H9 (cell line): ENCODE measurements around the gene ANKRD44. TPM values are rescaled to one million over a fixed set of nuclear protein-coding genes. Genes with fewer than 3 reads are reported as not detected.

Experiments
- DNase-seq: peaks from one replicate; pipeline ENCODE4 v3.0.0-alpha.2; 2017
- H2AFZ ChIP-seq: one replicate; pipeline ENCODE4 v1.6.1; 2013; ENCODE audit warnings: mild to moderate bottlenecking, low read length, control low read depth, moderate library complexity
- H2AK5ac ChIP-seq: 2 replicates; pipeline ENCODE4 v1.6.1; 2013; ENCODE audit warnings: low read length, control low read depth, mixed read lengths; ENCODE audit not compliant: insufficient read length
- H2BK120ac ChIP-seq: one replicate; pipeline ENCODE4 v1.6.1; 2013; ENCODE audit warnings: low read depth, mild to moderate bottlenecking, low read length, control low read depth, inconsistent platforms; ENCODE audit not compliant: poor library complexity, severe bottlenecking
- H2BK12ac ChIP-seq: 2 replicates; pipeline ENCODE4 v1.6.1; 2013; ENCODE audit warnings: low read length, control low read depth, mixed read lengths, low read depth; ENCODE audit not compliant: insufficient read length
- H2BK15ac ChIP-seq: 2 replicates; pipeline ENCODE4 v1.6.1; 2013; ENCODE audit warnings: low read depth, low read length, control low read depth
- H2BK20ac ChIP-seq: one replicate; pipeline ENCODE4 v1.6.1; 2013; ENCODE audit warnings: low read depth, mild to moderate bottlenecking, low read length, control low read depth, inconsistent platforms; ENCODE audit not compliant: poor library complexity, severe bottlenecking
- H2BK5ac ChIP-seq: 2 replicates; pipeline ENCODE4 v1.6.1; 2013; ENCODE audit warnings: low read length, control low read depth, mixed read lengths; ENCODE audit not compliant: insufficient read length
- H3K14ac ChIP-seq: 2 replicates; pipeline ENCODE4 v1.6.1; 2013; ENCODE audit warnings: low read length, control low read depth; ENCODE audit not compliant: insufficient read depth
- H3K18ac ChIP-seq: 2 replicates; pipeline ENCODE4 v1.6.1; 2013; ENCODE audit warnings: low read depth, mild to moderate bottlenecking, mixed read lengths, low read length, control low read depth; ENCODE audit not compliant: insufficient read length
- H3K23ac ChIP-seq: 2 replicates; pipeline ENCODE4 v1.6.1; 2013; ENCODE audit warnings: low read length, control low read depth, mixed read lengths, low read depth; ENCODE audit not compliant: insufficient read length
- H3K23me2 ChIP-seq: 2 replicates; pipeline ENCODE4 v1.6.1; 2013; ENCODE audit warnings: low read depth, mild to moderate bottlenecking, mixed read lengths, low read length, control low read depth; ENCODE audit not compliant: insufficient read length, poor library complexity, severe bottlenecking
- H3K27ac ChIP-seq: 2 replicates; pipeline ENCODE4 v1.5.1; 2013; ENCODE audit warnings: low read length, control low read depth, mixed read lengths, low read depth; ENCODE audit not compliant: insufficient read length
- H3K27me3 ChIP-seq: 2 replicates; pipeline ENCODE4 v1.6.1; 2013; ENCODE audit warnings: low read length, control low read depth, inconsistent platforms; ENCODE audit not compliant: insufficient read depth
- H3K4ac ChIP-seq: 2 replicates; pipeline ENCODE4 v1.6.1; 2013; ENCODE audit warnings: low read depth, mild to moderate bottlenecking, control low read depth, inconsistent platforms, low read length, moderate library complexity
- H3K4me1 ChIP-seq: 2 replicates; pipeline ENCODE4 v1.6.1; 2013; ENCODE audit warnings: low read length, control low read depth, inconsistent platforms; ENCODE audit not compliant: insufficient read depth
- H3K4me2 ChIP-seq: 2 replicates; pipeline ENCODE4 v1.6.1; 2013; ENCODE audit warnings: low read length, control low read depth, mixed read lengths; ENCODE audit not compliant: insufficient read length, insufficient read depth
- H3K56ac ChIP-seq: 2 replicates; pipeline ENCODE4 v1.6.1; 2013; ENCODE audit warnings: low read depth, mild to moderate bottlenecking, mixed read lengths, low read length, control low read depth; ENCODE audit not compliant: insufficient read length
- H3K79me1 ChIP-seq: 2 replicates; pipeline ENCODE4 v1.6.1; 2013; ENCODE audit warnings: low read depth, mild to moderate bottlenecking, moderate library complexity, low read length, control low read depth, inconsistent platforms; ENCODE audit not compliant: insufficient read depth, poor library complexity, severe bottlenecking
- H3K79me2 ChIP-seq: 2 replicates; pipeline ENCODE4 v1.6.1; 2013; ENCODE audit warnings: low read length, control low read depth, inconsistent platforms; ENCODE audit not compliant: insufficient read depth
- H3K9ac ChIP-seq: 2 replicates; pipeline ENCODE4 v1.6.1; 2013; ENCODE audit warnings: low read length, control low read depth, mixed read lengths; ENCODE audit not compliant: insufficient read length; ENCODE audit errors: extremely low read depth
- H3K9me3 ChIP-seq: one replicate; pipeline ENCODE4 v1.6.1; 2013; ENCODE audit warnings: low read depth, low read length, inconsistent platforms; ENCODE audit not compliant: control insufficient read depth
- H3T11ph ChIP-seq: one replicate; pipeline ENCODE4 v1.6.1; 2013; ENCODE audit warnings: mild to moderate bottlenecking, low read length, control low read depth, inconsistent platforms
- H4K20me1 ChIP-seq: one replicate; pipeline ENCODE4 v1.6.1; 2013; ENCODE audit not compliant: control insufficient read depth, insufficient read length, insufficient read depth
- H4K5ac ChIP-seq: 2 replicates; pipeline ENCODE4 v1.6.1; 2013; ENCODE audit warnings: low read depth, mild to moderate bottlenecking, mixed read lengths, low read length, control low read depth; ENCODE audit not compliant: insufficient read length
- H4K8ac ChIP-seq: replicated peaks from 2 replicates; pipeline ENCODE4 v1.6.1; 2013; ENCODE audit warnings: low read length, control low read depth, mixed read lengths, low read depth; ENCODE audit not compliant: insufficient read length
- H4K91ac ChIP-seq: 2 replicates; pipeline ENCODE4 v1.6.1; 2013; ENCODE audit warnings: low read depth, mild to moderate bottlenecking, moderate library complexity, mixed read lengths, low read length, control low read depth; ENCODE audit not compliant: insufficient read length
- H3K27ac Mint-ChIP-seq, 3 experiments: 2 replicates in 2 of 3; 3 replicates in 1 of 3; pipeline ENCODE4 v1.8.0; 2020 to 2021; ENCODE audit warnings: mixed read lengths in 3 of 3, mild to moderate bottlenecking in 1 of 3, moderate library complexity in 1 of 3
- H3K27me3 Mint-ChIP-seq: 2 replicates; pipeline ENCODE4 v1.8.0; 2021; ENCODE audit warnings: low read depth, mild to moderate bottlenecking, moderate library complexity, mixed read lengths
- H3K36me3 Mint-ChIP-seq, 3 experiments: 2 replicates in 2 of 3; 3 replicates in 1 of 3; pipeline ENCODE4 v1.8.0; 2020 to 2021; ENCODE audit warnings: low read depth in 3 of 3, mixed read lengths in 3 of 3; ENCODE audit not compliant: insufficient read depth in 1 of 3
- H3K4me1 Mint-ChIP-seq, 2 experiments: 2 replicates each; pipeline ENCODE4 v1.8.0; 2020; ENCODE audit warnings: mixed read lengths in 2 of 2
- H3K4me3 Mint-ChIP-seq, 2 experiments: 2 replicates in 1 of 2; 3 replicates in 1 of 2; pipeline ENCODE4 v1.8.0; 2020 to 2021; ENCODE audit warnings: mild to moderate bottlenecking in 2 of 2, mixed read lengths in 2 of 2, moderate library complexity in 1 of 2
- H3K9me3 Mint-ChIP-seq, 2 experiments: 2 replicates in 1 of 2; 3 replicates in 1 of 2; pipeline ENCODE4 v1.8.0; 2020; ENCODE audit warnings: mild to moderate bottlenecking in 2 of 2, mixed read lengths in 2 of 2, moderate library complexity in 1 of 2
- CTCF ChIP-seq: fragments of 200-600 bp; sonication (generic); conservative IDR thresholded peaks from 3 replicates; pipeline ENCODE4 v1.8.0; 2021; ENCODE audit warnings: antibody characterized with exemption, mild to moderate bottlenecking
- WGBS: extraction: QIAGEN DNeasy Blood & Tissue Kit; methylation state at CpG from one replicate; pipeline ENCODE4 v1.1.7; 2013; ENCODE audit warnings: missing lambda C conversion rate, low lambda C conversion rate, mixed read lengths; ENCODE audit not compliant: insufficient read length; ENCODE audit errors: extremely low coverage; 5-methylcytosine and 5-hydroxymethylcytosine counted together
- total RNA-seq: library from RNA; stranded (reverse); gene quantifications from 2 replicates; pipeline ENCODE4 v1.2.1, GENCODE V29; 2021

The ANKRD44 gene
- total RNA-seq, 1 experiment from 2014 or later = 1.9 TPM

- Histone ChIP-seq H2BK15ac (no peak overlapping the region), H3K9ac (peak overlapping the region; percentile 23), H2BK5ac (no peak overlapping the region), H2BK120ac (no peak overlapping the region), H3K23ac (no peak overlapping the region), H4K8ac (no peak overlapping the region), H3K27ac (no peak overlapping the region), H4K91ac (no peak overlapping the region), H3K4ac (no peak overlapping the region), H3K14ac (no peak overlapping the region), H3K79me1 (no peaks in the 10 kb centered on the region), H3K23me2 (peaks cover 11% of the 10 kb centered on the region), H3K4me1 (no peaks in the 10 kb centered on the region), H3K9me3 (no peaks in the 10 kb centered on the region), H3K27me3 (peaks cover 8% of the 10 kb centered on the region; the same call in 1 of the 2 replicates), H3K18ac (no peak overlapping the region), H3K79me2 (no peaks in the 10 kb centered on the region), H2AFZ (peak overlapping the region; percentile 60), H3K56ac (no peak overlapping the region), H4K20me1 (no peaks in the 10 kb centered on the region), H3T11ph (no peak overlapping the region), H4K5ac (no peak overlapping the region), H2AK5ac (no peak overlapping the region), H3K4me2 (peak overlapping the region; percentile 76), H2BK12ac (no peak overlapping the region), H2BK20ac (no peak overlapping the region)
- no peak overlapping the region for H3K27ac Mint-ChIP-seq
- no peaks in the 10 kb centered on the region for H3K36me3 Mint-ChIP-seq
- peaks cover 58% of the 10 kb centered on the region for H3K27me3 Mint-ChIP-seq
- DNase-seq = no peak
- H3K4me3 Mint-ChIP-seq = peak overlapping the region; percentile 66 to 83
- WGBS = no CpG with 5 or more reads among the region's 6 CpGs
- no peak for TF ChIP-seq CTCF
- H3K9me3 Mint-ChIP-seq = no peaks in the 10 kb centered on the region
- H3K4me1 Mint-ChIP-seq = peaks cover 10 to 11% of the 10 kb centered on the region in 2 experiments
These were observed 947 bp upstream of the ANKRD44 start for GRCh38 chr2:197311421-197312033.
